Activated CD4-positive, alpha-beta T cell treated with anti-CD3 and anti-CD28 coated beads for 36 hours (primary cell): Measurements from ENCODE around the gene KRTAP10-3. TPM values are rescaled to one million over a fixed set of nuclear protein-coding genes. Genes with fewer than 3 reads are reported as not detected.
"Not testable (repeated sequence)": the region's sequence is repeated elsewhere in the genome, so short reads cannot be mapped to it uniquely, and the experiment has no call there.

ENCODE experiments used
- ATAC-seq: fragments of 200-7000 bp; cut with Tn5 transposase; one replicate; pipeline ENCODE4 v1.10.0; 2021; ENCODE audit warnings: mild to moderate bottlenecking, moderate library complexity
- CTCF ChIA-PET: fragments of 350-600 bp; sonication (Branson Sonifier 250); formaldehyde crosslinking; loops from one replicate; lab custom pipeline; 2021; ENCODE audit warnings: antibody characterized with exemption; lab: Charles Lee
- POLR2A ChIA-PET: fragments of 350-600 bp; sonication (Branson Sonifier 250); formaldehyde crosslinking; loops from one replicate; lab custom pipeline; 2021; ENCODE audit warnings: antibody characterized with exemption, inconsistent platforms; lab: Charles Lee
- DNase-seq: peaks from one replicate; pipeline ENCODE4 v3.0.0-alpha.2; 2020
- H3K27ac Mint-ChIP-seq: one replicate; pipeline ENCODE4 v1.8.0; 2021; ENCODE audit warnings: mixed read lengths
- H3K27me3 Mint-ChIP-seq: one replicate; pipeline ENCODE4 v1.8.0; 2021; ENCODE audit warnings: mixed read lengths
- H3K36me3 Mint-ChIP-seq: one replicate; pipeline ENCODE4 v1.8.0; 2021; ENCODE audit warnings: low read depth, mixed read lengths
- H3K4me1 Mint-ChIP-seq: one replicate; pipeline ENCODE4 v1.8.0; 2021; ENCODE audit warnings: mixed read lengths
- H3K4me3 Mint-ChIP-seq: one replicate; pipeline ENCODE4 v1.8.0; 2021; ENCODE audit warnings: mild to moderate bottlenecking, moderate library complexity, mixed read lengths
- H3K9me3 Mint-ChIP-seq: one replicate; pipeline ENCODE4 v1.8.0; 2021; ENCODE audit warnings: low read depth, mixed read lengths
- intact Hi-C, 2 experiments: fragments of 100-400 bp; cut with DNase I in 1 of 2; cut with micrococcal nuclease in 1 of 2; formaldehyde crosslinking; loops; one replicate each; pipeline versions ENCODE4 v1.14.2 to v1.15.1; 2022 to 2024; cut with DNase I, micrococcal nuclease
- total RNA-seq, 2 experiments: library from RNA; stranded (reverse); gene quantifications; one replicate each; pipeline ENCODE4 v1.2.3, GENCODE V29; 2021

The KRTAP10-3 gene
- total RNA-seq, 2 experiments from 2014 or later, result not detected

GRCh38 chr21:44585892-44586291 is 27.3 kb upstream of the KRTAP10-3 start:
- peaks cover 17% of the 10 kb centered on the region for H3K27me3 Mint-ChIP-seq
- ATAC-seq, result no peak
- CTCF ChIA-PET, result interaction anchor here (0.7 kb wide), 1 partner anchor 175 kb away, joined by 3 read pairs; no protein-coding TSS in a partner anchor
- POLR2A ChIA-PET, result no interaction called here
- H3K4me1 Mint-ChIP-seq, result peaks cover 10% of the 10 kb centered on the region
- peaks cover 2% of the 10 kb centered on the region for H3K36me3 Mint-ChIP-seq
- H3K27ac Mint-ChIP-seq, result no peak overlapping the region
- intact Hi-C loops, result no loop called here
- no peak for DNase-seq
- peaks cover 6% of the 10 kb centered on the region for H3K9me3 Mint-ChIP-seq
- no peak overlapping the region for H3K4me3 Mint-ChIP-seq

GRCh38 chr21:44583800-44584147 is 25.2 kb upstream of the KRTAP10-3 start:
- Mint-ChIP-seq H3K27ac (no peak overlapping the region), H3K4me3 (no peak overlapping the region), H3K9me3 (peaks cover 6% of the 10 kb centered on the region), H3K36me3 (peaks cover 2% of the 10 kb centered on the region), H3K27me3 (peaks cover 15% of the 10 kb centered on the region), H3K4me1 (peaks cover 10% of the 10 kb centered on the region)
- intact Hi-C loops, result no loop called here
- ChIA-PET CTCF (interaction anchor here (0.8 kb wide), 1 partner anchor 218 kb away, joined by 3 read pairs; the partner anchor contains the start of gene UBE2G2), POLR2A (no interaction called here)
- peak; percentile 62 for DNase-seq
- ATAC-seq, result peak; percentile 96

GRCh38 chr21:44583089-44583799 is 24.6 kb upstream of the KRTAP10-3 start:
- ChIA-PET CTCF (interaction anchor here (0.6 to 0.8 kb wide), 2 partner anchors 52 to 219 kb away, joined by 3 read pairs; partner anchors contain the start of gene UBE2G2), POLR2A (no interaction called here)

GRCh38 chr21:44582055-44582454 is 23.5 kb upstream of the KRTAP10-3 start:
- Mint-ChIP-seq H3K36me3 (peaks cover 4% of the 10 kb centered on the region), H3K9me3 (peaks cover 14% of the 10 kb centered on the region), H3K27me3 (peaks cover 15% of the 10 kb centered on the region), H3K4me1 (peaks cover 10% of the 10 kb centered on the region), H3K27ac (no peak overlapping the region), H3K4me3 (no peak overlapping the region)
- CTCF ChIA-PET, result interaction anchor here (0.6 kb wide), 1 partner anchor 183 kb away, joined by 3 read pairs; no protein-coding TSS in a partner anchor
- ATAC-seq (no peak), DNase-seq (no peak)
- intact Hi-C loops, result no loop called here
- POLR2A ChIA-PET, result no interaction called here

More at GRCh38 chr21:44583089-44583799, 24.6 kb upstream of the KRTAP10-3 start:
- DNase-seq, result no peak
- Mint-ChIP-seq H3K27ac (no peak overlapping the region), H3K9me3 (peaks cover 6% of the 10 kb centered on the region), H3K4me1 (peaks cover 10% of the 10 kb centered on the region), H3K36me3 (peaks cover 2% of the 10 kb centered on the region), H3K4me3 (no peak overlapping the region), H3K27me3 (peaks cover 15% of the 10 kb centered on the region)
- ATAC-seq, result no peak
- intact Hi-C loops, result no loop called here

GRCh38 chr21:44581158-44581557 is 22.6 kb upstream of the KRTAP10-3 start:
- ATAC-seq (no peak), DNase-seq (no peak)
- peaks cover 10% of the 10 kb centered on the region for H3K4me1 Mint-ChIP-seq
- intact Hi-C loops, result no loop called here
- H3K9me3 Mint-ChIP-seq, result peaks cover 14% of the 10 kb centered on the region
- POLR2A ChIA-PET, result no interaction called here
- H3K27ac Mint-ChIP-seq, result no peak overlapping the region
- CTCF ChIA-PET, result no interaction called here
- H3K27me3 Mint-ChIP-seq, result peaks cover 9% of the 10 kb centered on the region
- H3K36me3 Mint-ChIP-seq, result peaks cover 4% of the 10 kb centered on the region
- no peak overlapping the region for H3K4me3 Mint-ChIP-seq

GRCh38 chr21:44580231-44580821 is 21.7 kb upstream of the KRTAP10-3 start, which contains the start of gene KRTAP10-5:
KRTAP10-5 (minus strand) TSS chr21:44580604; CDS start chr21:44580578, 26 bp downstream.
- Mint-ChIP-seq H3K9me3 (peaks cover 14% of the 10 kb centered on the region), H3K4me1 (peaks cover 10% of the 10 kb centered on the region)
- H3K4me3 Mint-ChIP-seq, H3K36me3 Mint-ChIP-seq, ATAC-seq, POLR2A ChIA-PET, intact Hi-C loops, H3K27me3 Mint-ChIP-seq, H3K27ac Mint-ChIP-seq: not testable (repeated sequence)
- CTCF ChIA-PET, result interaction anchor here (0.5 to 0.7 kb wide), 2 partner anchors 27 to 104 kb away, joined by 3 read pairs; no protein-coding TSS in a partner anchor
- peak; percentile 24 for DNase-seq

- DNase-seq (no peak), ATAC-seq (no peak)
- Mint-ChIP-seq H3K4me1 (peaks cover 10% of the 10 kb centered on the region), H3K9me3 (peaks cover 14% of the 10 kb centered on the region), H3K36me3 (peaks cover 4% of the 10 kb centered on the region), H3K27me3 (peaks cover 4% of the 10 kb centered on the region), H3K4me3 (no peak overlapping the region), H3K27ac (no peak overlapping the region)
- intact Hi-C loops, result no loop called here
- CTCF ChIA-PET, result interaction anchor here (0.7 kb wide), 1 partner anchor 105 kb away, joined by 3 read pairs; no protein-coding TSS in a partner anchor
- POLR2A ChIA-PET, result no interaction called here
Observed at GRCh38 chr21:44579833-44580144, 21.2 kb upstream of the KRTAP10-3 start.

- Mint-ChIP-seq H3K9me3 (peaks cover 14% of the 10 kb centered on the region), H3K27me3 (peaks cover 5% of the 10 kb centered on the region), H3K27ac (no peak overlapping the region), H3K36me3 (peaks cover 4% of the 10 kb centered on the region), H3K4me3 (no peak overlapping the region), H3K4me1 (peaks cover 10% of the 10 kb centered on the region)
- intact Hi-C loops, result no loop called here
- ATAC-seq (no peak), DNase-seq (no peak)
- POLR2A ChIA-PET, result no interaction called here
- CTCF ChIA-PET, result interaction anchor here (0.7 kb wide), 1 partner anchor 105 kb away, joined by 3 read pairs; no protein-coding TSS in a partner anchor
Observed at GRCh38 chr21:44579056-44579832, 20.6 kb upstream of the KRTAP10-3 start.

GRCh38 chr21:44578371-44579055 is 19.9 kb upstream of the KRTAP10-3 start:
- ChIA-PET POLR2A (no interaction called here), CTCF (no interaction called here)
- Mint-ChIP-seq H3K4me1 (peaks cover 3% of the 10 kb centered on the region), H3K27ac (no peak overlapping the region), H3K27me3 (peaks cover 5% of the 10 kb centered on the region), H3K9me3 (peaks cover 14% of the 10 kb centered on the region), H3K36me3 (peaks cover 4% of the 10 kb centered on the region), H3K4me3 (no peak overlapping the region)
- DNase-seq (no peak), ATAC-seq (no peak)
- intact Hi-C loops, result no loop called here

GRCh38 chr21:44576025-44576420 is 17.4 kb upstream of the KRTAP10-3 start:
- H3K27me3 Mint-ChIP-seq, result peaks cover 3% of the 10 kb centered on the region
- H3K4me1 Mint-ChIP-seq, result no peaks in the 10 kb centered on the region
- H3K27ac Mint-ChIP-seq, result no peak overlapping the region
- intact Hi-C loops, result no loop called here
- CTCF ChIA-PET, result no interaction called here
- peaks cover 9% of the 10 kb centered on the region for H3K9me3 Mint-ChIP-seq
- DNase-seq, result no peak
- H3K4me3 Mint-ChIP-seq, result no peak overlapping the region
- POLR2A ChIA-PET, result no interaction called here
- H3K36me3 Mint-ChIP-seq, result peaks cover 3% of the 10 kb centered on the region
- no peak for ATAC-seq
